ENCODE measurements around the gene NDOR1.

DNA sequence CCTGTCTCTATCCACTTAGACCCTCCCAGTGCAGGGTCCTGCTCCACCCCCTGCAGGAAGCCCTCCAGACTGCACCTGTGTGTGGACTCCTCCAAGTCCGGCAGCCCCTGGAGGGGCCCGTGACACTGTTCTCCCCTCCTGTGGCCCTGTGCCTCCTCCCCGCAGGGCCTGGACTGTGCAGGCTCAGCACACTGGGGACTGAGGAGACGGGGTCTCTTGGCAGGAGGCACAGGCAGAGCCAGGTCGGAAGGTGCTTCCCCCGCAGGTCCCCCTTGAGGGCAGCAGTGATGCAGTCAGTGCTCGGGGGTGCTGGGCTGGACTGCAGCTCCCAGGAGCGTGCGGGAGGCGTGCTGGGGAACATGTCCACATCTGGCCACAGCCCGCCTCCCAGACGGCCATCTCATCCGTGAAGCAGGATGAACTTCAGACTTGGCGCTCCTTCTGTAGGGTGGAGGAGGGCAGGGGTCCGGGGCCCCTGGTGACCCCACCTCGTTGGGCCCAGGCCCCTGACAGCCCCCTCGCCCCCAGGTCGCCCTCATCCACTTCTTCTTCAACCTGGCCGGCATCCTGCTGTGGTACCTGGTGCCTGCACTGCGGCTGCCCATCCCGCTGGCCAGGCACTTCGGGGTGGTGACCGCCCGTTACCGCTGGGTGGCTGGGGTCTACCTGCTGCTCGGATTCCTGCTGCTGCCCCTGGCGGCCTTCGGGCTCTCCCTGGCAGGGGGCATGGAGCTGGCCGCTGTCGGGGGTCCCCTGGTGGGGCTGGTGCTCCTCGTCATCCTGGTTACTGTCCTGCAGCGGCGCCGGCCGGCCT lies 30.1 kb downstream of the NDOR1 start:
- TF ChIP-seq, protein P1, sequence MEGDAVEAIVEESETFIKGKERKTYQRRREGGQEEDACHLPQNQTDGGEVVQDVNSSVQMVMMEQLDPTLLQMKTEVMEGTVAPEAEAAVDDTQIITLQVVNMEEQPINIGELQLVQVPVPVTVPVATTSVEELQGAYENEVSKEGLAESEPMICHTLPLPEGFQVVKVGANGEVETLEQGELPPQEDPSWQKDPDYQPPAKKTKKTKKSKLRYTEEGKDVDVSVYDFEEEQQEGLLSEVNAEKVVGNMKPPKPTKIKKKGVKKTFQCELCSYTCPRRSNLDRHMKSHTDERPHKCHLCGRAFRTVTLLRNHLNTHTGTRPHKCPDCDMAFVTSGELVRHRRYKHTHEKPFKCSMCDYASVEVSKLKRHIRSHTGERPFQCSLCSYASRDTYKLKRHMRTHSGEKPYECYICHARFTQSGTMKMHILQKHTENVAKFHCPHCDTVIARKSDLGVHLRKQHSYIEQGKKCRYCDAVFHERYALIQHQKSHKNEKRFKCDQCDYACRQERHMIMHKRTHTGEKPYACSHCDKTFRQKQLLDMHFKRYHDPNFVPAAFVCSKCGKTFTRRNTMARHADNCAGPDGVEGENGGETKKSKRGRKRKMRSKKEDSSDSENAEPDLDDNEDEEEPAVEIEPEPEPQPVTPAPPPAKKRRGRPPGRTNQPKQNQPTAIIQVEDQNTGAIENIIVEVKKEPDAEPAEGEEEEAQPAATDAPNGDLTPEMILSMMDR (conservative IDR thresholded peaks at IDR 0.05 in 1 of 2, IDR thresholded peaks at IDR 0.05 in 1 of 2; ENCODE audit: extremely low read depth in 1 of 2, insufficient read depth in 1 of 2, low read depth in 1 of 2, low read length in 2 of 2), result no peak
- no peak for TF ChIP-seq EZH2 (IDR thresholded peaks at IDR 0.05; ENCODE audit: borderline replicate concordance, low read length)
